ENCODE measurements around the gene RPS6KC1. TPM values are rescaled to one million over a fixed set of nuclear protein-coding genes. Genes with fewer than 3 reads are reported as not detected.

RPS6KC1 gene
- total RNA-seq, 1 experiment from 2014 or later, result 16.9 TPM

DNA sequence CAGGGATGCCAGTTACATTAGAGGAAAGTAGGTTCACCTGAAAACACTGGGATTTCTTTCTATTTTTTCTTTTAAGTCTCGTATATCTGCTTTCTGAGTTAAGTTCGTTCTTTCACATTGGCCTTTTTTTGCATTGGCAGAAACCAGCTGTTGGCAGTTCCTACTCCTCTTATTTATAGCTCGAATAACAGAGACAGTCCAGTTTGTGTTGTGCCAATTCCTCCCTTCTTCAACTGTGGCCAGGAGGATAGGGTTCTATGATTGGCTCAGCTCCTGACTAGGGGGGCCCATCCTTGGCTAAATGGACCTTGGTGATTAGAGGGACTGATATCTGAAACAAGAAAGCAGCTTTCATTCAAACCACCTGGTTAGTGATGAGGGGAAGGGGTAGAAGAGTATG lies 115.8 kb downstream of the RPS6KC1 start:
- H2BK20ac ChIP-seq (ENCODE audit: low read depth, low read length, poor library complexity, severe bottlenecking), result no peak overlapping the region
- WGBS (ENCODE audit: extremely low coverage, insufficient read length, low lambda C conversion rate), result no CpG with 5 or more reads among the region's 3 CpGs
- no peaks in the 10 kb centered on the region for H3K4me1 Mint-ChIP-seq
- no peaks in the 10 kb centered on the region for H3K23me2 ChIP-seq (ENCODE audit: insufficient read length, low read depth, low read length, poor library complexity, severe bottlenecking)
- H3K79me2 ChIP-seq (ENCODE audit: insufficient read depth, low read length), result no peaks in the 10 kb centered on the region; the same call in 1 of the 2 replicates
- H3K18ac ChIP-seq (ENCODE audit: insufficient read length, low read depth, low read length), result no peak overlapping the region
- no peak overlapping the region for H4K91ac ChIP-seq (ENCODE audit: insufficient read length, low read depth, low read length)
- H4K8ac ChIP-seq (replicated peaks; ENCODE audit: insufficient read length, low read depth, low read length), result no peak overlapping the region
- no peak overlapping the region for H3K23ac ChIP-seq (ENCODE audit: insufficient read length, low read depth, low read length)
- no peak overlapping the region for H3K4me2 ChIP-seq (ENCODE audit: insufficient read depth, insufficient read length, low read length)
- no peaks in the 10 kb centered on the region for H3K9me3 ChIP-seq (ENCODE audit: control insufficient read depth, low read depth, low read length)
- H3K14ac ChIP-seq (ENCODE audit: insufficient read depth, low read length), result no peak overlapping the region
- no peak overlapping the region for H3K56ac ChIP-seq (ENCODE audit: insufficient read length, low read depth, low read length)
- H3K79me1 ChIP-seq (ENCODE audit: insufficient read depth, low read depth, low read length, poor library complexity, severe bottlenecking), result no peaks in the 10 kb centered on the region
- no peak overlapping the region for H2BK120ac ChIP-seq (ENCODE audit: low read depth, low read length, poor library complexity, severe bottlenecking)
- no peak overlapping the region for H3K27ac Mint-ChIP-seq
- H4K5ac ChIP-seq (ENCODE audit: insufficient read length, low read depth, low read length), result no peak overlapping the region
- H3K27me3 ChIP-seq (ENCODE audit: insufficient read depth, low read length), result no peaks in the 10 kb centered on the region
- no peak overlapping the region for H3K9ac ChIP-seq (ENCODE audit: extremely low read depth, insufficient read length, low read length)
- TF ChIP-seq, protein P1, sequence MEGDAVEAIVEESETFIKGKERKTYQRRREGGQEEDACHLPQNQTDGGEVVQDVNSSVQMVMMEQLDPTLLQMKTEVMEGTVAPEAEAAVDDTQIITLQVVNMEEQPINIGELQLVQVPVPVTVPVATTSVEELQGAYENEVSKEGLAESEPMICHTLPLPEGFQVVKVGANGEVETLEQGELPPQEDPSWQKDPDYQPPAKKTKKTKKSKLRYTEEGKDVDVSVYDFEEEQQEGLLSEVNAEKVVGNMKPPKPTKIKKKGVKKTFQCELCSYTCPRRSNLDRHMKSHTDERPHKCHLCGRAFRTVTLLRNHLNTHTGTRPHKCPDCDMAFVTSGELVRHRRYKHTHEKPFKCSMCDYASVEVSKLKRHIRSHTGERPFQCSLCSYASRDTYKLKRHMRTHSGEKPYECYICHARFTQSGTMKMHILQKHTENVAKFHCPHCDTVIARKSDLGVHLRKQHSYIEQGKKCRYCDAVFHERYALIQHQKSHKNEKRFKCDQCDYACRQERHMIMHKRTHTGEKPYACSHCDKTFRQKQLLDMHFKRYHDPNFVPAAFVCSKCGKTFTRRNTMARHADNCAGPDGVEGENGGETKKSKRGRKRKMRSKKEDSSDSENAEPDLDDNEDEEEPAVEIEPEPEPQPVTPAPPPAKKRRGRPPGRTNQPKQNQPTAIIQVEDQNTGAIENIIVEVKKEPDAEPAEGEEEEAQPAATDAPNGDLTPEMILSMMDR (conservative IDR thresholded peaks at IDR 0.05), result no peak
- H3K36me3 Mint-ChIP-seq (ENCODE audit: insufficient read depth in 1 of 3, low read depth in 3 of 3), result no peaks in the 10 kb centered on the region
- no peaks in the 10 kb centered on the region for H3K27me3 Mint-ChIP-seq (ENCODE audit: low read depth)
- H2BK15ac ChIP-seq (ENCODE audit: low read depth, low read length), result no peak overlapping the region
- no peak overlapping the region for H3K4me3 Mint-ChIP-seq
- no peak overlapping the region for H2AK5ac ChIP-seq (ENCODE audit: insufficient read length, low read length)
- H2AFZ ChIP-seq (ENCODE audit: low read length), result no peak overlapping the region
- H2BK5ac ChIP-seq (ENCODE audit: insufficient read length, low read length), result no peak overlapping the region
- no peaks in the 10 kb centered on the region for H4K20me1 ChIP-seq (ENCODE audit: control insufficient read depth, insufficient read depth, insufficient read length)
- no peak overlapping the region for H2BK12ac ChIP-seq (ENCODE audit: insufficient read length, low read depth, low read length)
- H3K4ac ChIP-seq (ENCODE audit: low read depth, low read length), result no peak overlapping the region
- H3K9me3 Mint-ChIP-seq, result no peaks in the 10 kb centered on the region
- DNase-seq, result no peak
- no peak overlapping the region for H3K27ac ChIP-seq (ENCODE audit: insufficient read length, low read depth, low read length)
- H3K4me1 ChIP-seq (ENCODE audit: insufficient read depth, low read length), result no peaks in the 10 kb centered on the region
- no peak overlapping the region for H3T11ph ChIP-seq (ENCODE audit: low read length)

Data from H9 (cell line).